ENCODE measurements around the gene ERAL1. TPM values are rescaled to one million over a fixed set of nuclear protein-coding genes. Genes with fewer than 3 reads are reported as not detected.

The ERAL1 gene
- total and polyA plus RNA-seq, 2 of the 8 experiments (the other 6 are each of a cell fraction or from before 2014, with no cell fraction given): 67.8 to 122 TPM

DNA sequence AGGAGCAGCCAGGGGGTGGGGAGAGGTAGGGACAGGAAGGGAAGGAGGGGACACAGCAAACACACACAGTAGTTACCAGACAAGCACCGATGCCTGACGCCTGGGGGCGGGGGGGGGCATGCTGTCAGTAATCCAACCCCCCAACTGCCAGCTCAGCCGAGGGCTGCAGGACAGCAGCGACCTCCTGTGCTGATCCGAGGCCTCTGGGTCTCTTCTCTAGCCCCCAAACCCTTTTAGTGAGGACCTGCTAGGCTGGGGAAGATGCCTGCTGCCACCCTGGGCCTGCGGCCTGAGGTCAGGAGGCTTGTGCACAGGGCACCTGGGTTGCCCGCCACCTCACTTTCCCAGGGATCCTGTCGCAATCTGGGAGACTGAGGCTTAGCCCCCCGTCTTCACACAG is 31.1 kb downstream of the ERAL1 start:
- Histone ChIP-seq H2AK5ac (ENCODE audit: low read depth, low read length) (no peak overlapping the region), H3K4me1 (replicated peaks in 1 of 4; ENCODE audit: control insufficient read depth in 3 of 4, insufficient read depth in 4 of 4, low read length in 3 of 4) (peaks cover 0 to 3% (median under 1%) of the 10 kb centered on the region in 4 experiments; a peak in 3 of 7 replicates), H2BK120ac (replicated peaks; ENCODE audit: low read depth, low read length) (no peak overlapping the region), H4K20me1 (replicated peaks in 1 of 2; ENCODE audit: control insufficient read depth in 1 of 2, insufficient read depth in 2 of 2, low read length in 2 of 2) (peaks cover 3 to 6% of the 10 kb centered on the region in 2 experiments), H3K4me2 (ENCODE audit: insufficient read depth in 1 of 2, low read depth in 2 of 2, low read length in 2 of 2) (no peak overlapping the region), H3K18ac (ENCODE audit: extremely low read depth, low read length) (no peak overlapping the region), H3K23me2 (ENCODE audit: low read depth, low read length) (no peaks in the 10 kb centered on the region), H3K56ac (replicated peaks; ENCODE audit: insufficient read length, low read depth, low read length) (no peak overlapping the region), H2BK20ac (ENCODE audit: low read length) (no peak overlapping the region), H3K36me3 (ENCODE audit: control insufficient read depth in 2 of 4, insufficient read depth in 4 of 4, low read length in 3 of 4) (peaks cover 4 to 20% (median 17%) of the 10 kb centered on the region in 4 experiments; a peak in 5 of 8 replicates), H2BK5ac (ENCODE audit: low read depth, low read length) (no peak overlapping the region), H2AFZ (ENCODE audit: low read length) (no peak overlapping the region), H4K8ac (ENCODE audit: extremely low read depth, insufficient read depth, low read length) (no peak overlapping the region; the same call in 1 of the 2 replicates), H3K23ac (ENCODE audit: insufficient read length) (no peak overlapping the region), H3K14ac (ENCODE audit: insufficient read length) (no peak overlapping the region), H4K5ac (ENCODE audit: insufficient read length, low read depth, low read length) (no peak overlapping the region), H2BK12ac (ENCODE audit: low read depth, low read length) (no peak overlapping the region), H3K79me2 (ENCODE audit: control insufficient read depth in 1 of 2, insufficient read depth in 2 of 2, low read length in 2 of 2) (no peaks in the 10 kb centered on the region), H3K9me3 (ENCODE audit: insufficient read depth in 2 of 2, low read depth in 1 of 2, low read length in 1 of 2) (no peaks in the 10 kb centered on the region), H3K4ac (replicated peaks; ENCODE audit: insufficient read length, low read depth, low read length) (no peak overlapping the region), H4K91ac (replicated peaks; ENCODE audit: insufficient read length, low read length) (no peak overlapping the region), H3K9ac (replicated peaks in 1 of 4; ENCODE audit: extremely low read depth in 1 of 4, low read depth in 3 of 4, low read length in 3 of 4) (no peak overlapping the region), H3K27ac (ENCODE audit: low read depth, low read length) (no peak overlapping the region), H3K4me3 (ENCODE audit: extremely low read depth in 1 of 4, insufficient read depth in 2 of 4, low read depth in 3 of 4, low read length in 4 of 4) (no peak overlapping the region), H2BK15ac (ENCODE audit: low read length) (no peak overlapping the region), H3K79me1 (ENCODE audit: low read depth, low read length) (no peaks in the 10 kb centered on the region; the same call in 1 of the 2 replicates), H3K27me3 (replicated peaks in 1 of 4; ENCODE audit: control insufficient read depth in 3 of 4, extremely low read depth in 1 of 4, insufficient read depth in 3 of 4, low read length in 3 of 4) (no peaks in the 10 kb centered on the region)
- ChIA-PET POLR2A (ENCODE audit: partially characterized antibody) (interaction anchor here (0.5 to 2.8 kb wide), 5 partner anchors 11 to 256 kb away, joined by 3 to 19 read pairs (median 5); partner anchors contain the start of gene FLOT2), CTCF (ENCODE audit: partially characterized antibody) (interaction anchor here (0.9 to 3.0 kb wide), 6 partner anchors 11 to 231 kb away, joined by 3 to 12 read pairs (median 6); no protein-coding TSS in a partner anchor)
- WGBS, 2 experiments (ENCODE audit: extremely low coverage in 1 of 2, insufficient coverage in 1 of 2, insufficient read length in 1 of 2, insufficient replicate concordance in 2 of 2, low coverage in 1 of 2, low lambda C conversion rate in 2 of 2, missing lambda C conversion rate in 1 of 2): 89% methylated on average over 4 of the region's 10 CpGs; no CpG with 5 or more reads in 1 of the 2 experiments
- FAIRE-seq (no peak), DNase-seq (ENCODE audit: low read depth in 1 of 2, low spot score in 2 of 2) (no peak)
- TF ChIP-seq SIX5 (IDR thresholded peaks at IDR 0.05; ENCODE audit: low read depth, low read length) (no peak), PHF8 (conservative IDR thresholded peaks at IDR 0.05; ENCODE audit: low read depth, low read length) (no peak), POLR2A (IDR thresholded peaks at IDR 0.05; ENCODE audit: control extremely low read depth in 1 of 2, low read depth in 2 of 2, low read length in 2 of 2) (no peak), JUN (IDR thresholded peaks at IDR 0.05; ENCODE audit: low read depth, low read length) (no peak), SIN3A (conservative IDR thresholded peaks at IDR 0.05 in 1 of 2, IDR thresholded peaks at IDR 0.05 in 1 of 2; ENCODE audit: low read depth in 1 of 2, low read length in 2 of 2) (no peak), EGR1 (IDR thresholded peaks at IDR 0.05; ENCODE audit: borderline replicate concordance, low read depth, low read length) (no peak), SUZ12 (IDR thresholded peaks at IDR 0.05; ENCODE audit: low read length) (no peak), POLR2AphosphoS5 (IDR thresholded peaks at IDR 0.05; ENCODE audit: low read depth, low read length) (no peak), SP2 (IDR thresholded peaks at IDR 0.05; ENCODE audit: low read length) (no peak), CHD1 (IDR thresholded peaks at IDR 0.05; ENCODE audit: low read depth, low read length) (no peak), NANOG (IDR thresholded peaks at IDR 0.05; ENCODE audit: insufficient read depth, low read depth, low read length, poor library complexity, severe bottlenecking) (no peak), YY1 (IDR thresholded peaks at IDR 0.05; ENCODE audit: low read depth, low read length) (no peak), HDAC2 (IDR thresholded peaks at IDR 0.05; ENCODE audit: borderline replicate concordance in 1 of 2, low read depth in 2 of 2, low read length in 2 of 2) (no peak)
- TF ChIP-seq, protein P1, sequence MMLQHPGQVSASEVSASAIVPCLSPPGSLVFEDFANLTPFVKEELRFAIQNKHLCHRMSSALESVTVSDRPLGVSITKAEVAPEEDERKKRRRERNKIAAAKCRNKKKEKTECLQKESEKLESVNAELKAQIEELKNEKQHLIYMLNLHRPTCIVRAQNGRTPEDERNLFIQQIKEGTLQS (IDR thresholded peaks at IDR 0.05; ENCODE audit: insufficient read depth, low read depth, low read length): no peak

Measured in H1 (cell line).